Measurements from ENCODE around the gene CCNB1.
"Not testable (repeated sequence)": the region's sequence is repeated elsewhere in the genome, so short reads cannot be mapped to it uniquely, and the experiment has no call there.

The CCNB1 gene

GRCh38 chr5:69138766-69139165, 28.2 kb upstream of the CCNB1 start (continued):
- TF ChIP-seq PRDM2 (tag by site-specific recombination; IDR thresholded peaks at IDR 0.05; ENCODE audit: borderline replicate concordance) (no peak), ZNF426 (tag by site-specific recombination; IDR thresholded peaks at IDR 0.05) (no peak), GLI2 (tag by site-specific recombination; IDR thresholded peaks at IDR 0.05; ENCODE audit: borderline replicate concordance, low read depth) (no peak), PRDM1 (tag by site-specific recombination; IDR thresholded peaks at IDR 0.05) (no peak), ZBTB21 (tag by site-specific recombination; IDR thresholded peaks at IDR 0.05) (no peak), ZNF548 (tag by site-specific recombination; IDR thresholded peaks at IDR 0.05) (no peak), ZNF37A (tag by site-specific recombination; IDR thresholded peaks at IDR 0.05) (no peak)

GRCh38 chr5:69140239-69140638, 26.7 kb upstream of the CCNB1 start:
- CTCF ChIA-PET; H3K4me3 ChIP-seq (ENCODE audit: low read depth, low read length); POLR2A ChIA-PET; H3K4me1 ChIP-seq (ENCODE audit: control insufficient read depth, insufficient read depth, low read length); H3K9me3 ChIP-seq (ENCODE audit: control insufficient read depth, insufficient read depth, low read depth, low read length); H3K36me3 ChIP-seq (ENCODE audit: control insufficient read depth in 2 of 2, insufficient read depth in 1 of 2, low read length in 2 of 2); H3K27ac ChIP-seq (ENCODE audit: extremely low read depth, low read depth, low read length): not testable (repeated sequence)

- Histone ChIP-seq H3K36me3 (ENCODE audit: control insufficient read depth in 2 of 2, insufficient read depth in 1 of 2, low read length in 2 of 2) (no peaks in the 10 kb centered on the region), H3K4me3 (ENCODE audit: low read depth, low read length) (no peak overlapping the region), H3K27ac (ENCODE audit: extremely low read depth, low read depth, low read length) (no peak overlapping the region), H3K4me1 (ENCODE audit: control insufficient read depth, insufficient read depth, low read length) (no peaks in the 10 kb centered on the region), H3K9me3 (ENCODE audit: control insufficient read depth, insufficient read depth, low read depth, low read length) (no peaks in the 10 kb centered on the region)
- no peak for TF ChIP-seq ZNF138 (tag by site-specific recombination; IDR thresholded peaks at IDR 0.05; ENCODE audit: borderline replicate concordance)
- TF ChIP-seq ZNF580 (tag by site-specific recombination; IDR thresholded peaks at IDR 0.05), result peak; percentile 62; the same call in 1 of the 2 replicates
- peak; percentile 98 for TF ChIP-seq ZNF280D (tag by site-specific recombination; IDR thresholded peaks at IDR 0.05)
- peak; percentile 65 for TF ChIP-seq SETDB1 (IDR thresholded peaks at IDR 0.05; ENCODE audit: insufficient read length, low read length)
- ChIA-PET CTCF (no interaction called here), POLR2A (no interaction called here)
Observed at GRCh38 chr5:69140827-69141226, 26.1 kb upstream of the CCNB1 start.

GRCh38 chr5:69148576-69148975, 18.4 kb upstream of the CCNB1 start:
- H3K36me3 ChIP-seq (ENCODE audit: control insufficient read depth in 2 of 2, insufficient read depth in 1 of 2, low read length in 2 of 2); H3K4me3 ChIP-seq (ENCODE audit: low read depth, low read length); H3K9me3 ChIP-seq (ENCODE audit: control insufficient read depth, insufficient read depth, low read depth, low read length); H3K27ac ChIP-seq (ENCODE audit: extremely low read depth, low read depth, low read length); CTCF ChIA-PET; H3K4me1 ChIP-seq (ENCODE audit: control insufficient read depth, insufficient read depth, low read length); POLR2A ChIA-PET: not testable (repeated sequence)

Data from HEK293 (cell line).